Measurements from ENCODE around the gene TNFRSF13B. TPM values are rescaled to one million over a fixed set of nuclear protein-coding genes. Genes with fewer than 3 reads are reported as not detected.
"Not testable (repeated sequence)": the region's sequence is repeated elsewhere in the genome, so short reads cannot be mapped to it uniquely, and the experiment has no call there.

The TNFRSF13B gene
- total RNA-seq, 1 experiment from 2014 or later, result not detected

DNA sequence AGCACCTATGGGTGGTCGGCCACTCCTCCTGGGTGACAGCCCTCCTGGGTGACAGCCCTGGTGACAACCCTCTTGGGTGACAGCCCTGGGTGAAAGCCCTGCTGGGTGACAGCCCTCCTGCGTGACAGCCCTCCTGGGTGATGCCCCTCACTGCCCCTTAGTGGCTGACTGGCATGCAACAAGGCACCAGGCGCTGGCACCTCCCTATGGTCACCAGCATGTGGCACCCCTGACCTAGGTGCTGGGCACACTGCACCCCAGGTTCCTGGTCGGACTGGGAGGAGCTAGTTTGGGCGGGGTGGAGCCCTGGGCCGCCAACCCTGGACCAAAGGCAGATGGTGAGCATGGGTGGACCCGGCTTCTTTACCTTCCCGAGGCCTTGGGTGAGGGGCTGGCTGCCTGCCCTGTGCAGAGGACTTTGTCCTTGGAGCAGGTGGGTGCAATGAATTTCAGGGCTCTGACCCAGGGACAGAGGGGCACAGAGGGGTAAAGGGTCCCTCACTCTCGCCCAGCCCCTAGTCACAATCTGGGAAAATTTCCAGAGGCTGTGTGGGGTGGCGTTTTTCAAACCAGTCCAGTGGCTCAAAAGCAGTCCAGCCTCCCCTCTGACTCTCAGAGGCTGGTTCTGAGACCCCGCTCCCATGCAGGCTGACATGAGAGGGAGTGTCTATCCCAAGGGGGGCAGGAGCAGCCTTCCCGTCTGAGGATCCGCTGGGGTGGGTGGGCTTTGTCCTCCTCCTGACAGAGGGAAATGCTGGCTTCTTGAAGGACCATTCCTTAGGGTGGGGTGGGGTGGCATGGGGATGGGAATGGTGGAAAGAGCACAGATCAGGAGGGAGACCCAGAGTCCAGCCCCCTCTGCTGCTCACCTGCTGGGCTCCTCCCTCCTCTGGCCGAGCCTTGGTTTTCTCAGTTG is 25.9 kb upstream of the TNFRSF13B start:
- no peak overlapping the region for H3K4me3 ChIP-seq
- H3K27ac ChIP-seq, result no peak overlapping the region

DNA sequence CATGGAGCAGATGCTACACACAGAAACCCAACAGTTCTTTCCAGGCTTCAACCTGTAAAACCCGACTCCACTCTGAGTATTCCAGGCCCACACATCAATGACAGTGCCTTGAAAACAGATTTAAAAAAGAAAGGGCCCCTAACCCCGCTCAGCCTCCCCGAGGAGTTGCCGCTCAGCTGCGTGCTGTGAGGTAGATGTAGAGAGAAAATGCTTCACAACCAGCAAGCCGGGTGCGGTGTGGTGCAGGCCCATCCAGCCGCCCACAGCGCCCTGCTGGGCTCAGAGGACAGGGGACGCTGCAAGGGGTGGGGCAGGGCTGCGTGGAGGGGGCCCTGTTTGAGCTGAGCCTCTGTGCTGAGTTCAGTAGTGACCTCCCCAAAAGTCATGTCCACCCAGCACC is 24.8 kb upstream of the TNFRSF13B start:
- not testable (repeated sequence) for H3K9me3 ChIP-seq (replicated peaks); H3K27ac ChIP-seq; H3K4me3 ChIP-seq; H3K4me1 ChIP-seq; H3K27me3 ChIP-seq; DNase-seq; H3K36me3 ChIP-seq

More for the DNA sequence above, 25.9 kb upstream of the TNFRSF13B start:
- DNase-seq, result no peak
- Histone ChIP-seq H3K27me3 (peaks cover 3% of the 10 kb centered on the region; the same call in 1 of the 2 replicates), H3K9me3 (replicated peaks) (no peaks in the 10 kb centered on the region; the same call in 1 of the 2 replicates), H3K4me1 (no peaks in the 10 kb centered on the region), H3K36me3 (no peaks in the 10 kb centered on the region)

DNA sequence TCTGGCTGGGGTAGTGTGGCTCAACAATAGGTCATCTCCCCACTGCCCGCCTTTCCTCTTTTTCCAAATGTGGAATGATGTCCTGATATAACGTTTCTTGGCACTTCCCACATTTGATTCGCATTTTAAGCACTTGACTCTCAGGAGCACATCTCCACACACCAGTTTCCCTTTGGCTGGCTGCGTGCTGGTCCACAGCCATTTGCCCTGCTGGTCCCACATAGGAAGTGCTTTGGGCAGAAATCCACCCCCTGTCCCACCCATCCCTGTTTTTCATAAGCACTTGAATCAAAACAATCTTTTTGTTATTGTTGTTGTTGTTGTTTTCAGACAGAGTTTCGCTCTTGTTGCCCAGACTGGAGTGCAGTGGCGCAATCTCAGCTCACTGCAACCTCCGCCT is 24.0 kb upstream of the TNFRSF13B start:
- Histone ChIP-seq H3K9me3 (replicated peaks) (no peaks in the 10 kb centered on the region; the same call in 1 of the 2 replicates), H3K27me3 (peaks cover 3% of the 10 kb centered on the region; the same call in 1 of the 2 replicates), H3K4me1 (no peaks in the 10 kb centered on the region), H3K36me3 (no peaks in the 10 kb centered on the region), H3K4me3 (no peak overlapping the region), H3K27ac (no peak overlapping the region)
- no peak for DNase-seq

DNA sequence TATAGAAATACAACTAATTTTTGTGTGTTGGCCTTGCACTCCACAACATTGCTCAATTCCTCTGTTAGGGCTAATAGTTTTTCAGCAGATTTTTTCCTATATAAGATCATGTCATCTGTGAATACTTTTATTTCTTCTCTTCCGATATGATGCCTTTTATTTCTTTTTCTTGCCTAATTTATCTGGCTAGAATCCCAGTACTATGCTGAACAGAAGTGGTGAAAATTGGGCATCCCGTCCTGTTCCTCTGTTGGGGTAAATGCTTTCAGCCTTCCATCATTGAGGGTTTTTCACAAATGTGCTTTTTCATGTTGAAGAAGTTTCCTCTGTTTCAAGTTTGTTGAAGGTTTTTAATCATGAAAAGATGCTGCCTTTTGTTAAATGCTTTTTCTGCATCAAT is 22.7 kb upstream of the TNFRSF13B start:
- H3K27me3 ChIP-seq, result peaks cover 3% of the 10 kb centered on the region; the same call in 1 of the 2 replicates
- no peaks in the 10 kb centered on the region for H3K4me1 ChIP-seq
- no peaks in the 10 kb centered on the region; the same call in 1 of the 2 replicates for H3K9me3 ChIP-seq (replicated peaks)
- no peak overlapping the region for H3K27ac ChIP-seq
- H3K36me3 ChIP-seq, result no peaks in the 10 kb centered on the region
- no peak for DNase-seq
- no peak overlapping the region for H3K4me3 ChIP-seq

DNA sequence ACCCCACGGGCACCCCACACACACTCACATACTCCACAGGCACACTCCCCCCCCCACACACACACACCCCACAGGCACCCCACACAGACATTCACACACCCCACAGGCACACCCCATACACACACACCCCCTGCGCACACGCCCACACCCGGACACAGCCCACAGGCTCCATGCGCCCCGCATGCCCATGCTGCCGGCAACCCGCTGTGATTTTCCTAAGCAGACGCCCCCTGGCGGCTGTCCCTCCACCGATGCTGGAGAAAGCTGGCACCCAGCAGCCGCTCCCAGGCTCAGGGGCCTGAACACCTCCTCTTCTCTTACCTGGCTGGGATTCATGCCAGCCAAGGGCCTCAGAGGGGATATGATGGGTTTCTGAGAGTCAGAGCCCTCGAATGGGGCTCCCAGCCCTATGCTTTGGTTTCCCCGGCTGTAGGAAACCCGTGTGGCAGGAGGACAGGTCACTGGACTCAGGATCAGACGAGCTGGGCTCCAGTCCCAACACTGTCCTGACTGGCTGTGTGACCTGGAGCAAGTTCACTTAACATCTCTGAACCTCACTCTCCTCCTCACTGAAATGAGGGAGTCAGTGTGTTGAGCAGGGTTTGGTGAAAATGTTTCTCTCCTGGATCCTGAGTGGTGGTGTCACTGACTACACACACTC is 19.6 kb upstream of the TNFRSF13B start:
- Histone ChIP-seq H3K4me1 (peaks cover 6% of the 10 kb centered on the region), H3K27me3 (peaks cover 3% of the 10 kb centered on the region; the same call in 1 of the 2 replicates), H3K36me3 (no peaks in the 10 kb centered on the region), H3K4me3 (no peak overlapping the region), H3K9me3 (replicated peaks) (no peaks in the 10 kb centered on the region; the same call in 1 of the 2 replicates), H3K27ac (no peak overlapping the region)
- DNase-seq, result peak; percentile 88 to 94

DNA sequence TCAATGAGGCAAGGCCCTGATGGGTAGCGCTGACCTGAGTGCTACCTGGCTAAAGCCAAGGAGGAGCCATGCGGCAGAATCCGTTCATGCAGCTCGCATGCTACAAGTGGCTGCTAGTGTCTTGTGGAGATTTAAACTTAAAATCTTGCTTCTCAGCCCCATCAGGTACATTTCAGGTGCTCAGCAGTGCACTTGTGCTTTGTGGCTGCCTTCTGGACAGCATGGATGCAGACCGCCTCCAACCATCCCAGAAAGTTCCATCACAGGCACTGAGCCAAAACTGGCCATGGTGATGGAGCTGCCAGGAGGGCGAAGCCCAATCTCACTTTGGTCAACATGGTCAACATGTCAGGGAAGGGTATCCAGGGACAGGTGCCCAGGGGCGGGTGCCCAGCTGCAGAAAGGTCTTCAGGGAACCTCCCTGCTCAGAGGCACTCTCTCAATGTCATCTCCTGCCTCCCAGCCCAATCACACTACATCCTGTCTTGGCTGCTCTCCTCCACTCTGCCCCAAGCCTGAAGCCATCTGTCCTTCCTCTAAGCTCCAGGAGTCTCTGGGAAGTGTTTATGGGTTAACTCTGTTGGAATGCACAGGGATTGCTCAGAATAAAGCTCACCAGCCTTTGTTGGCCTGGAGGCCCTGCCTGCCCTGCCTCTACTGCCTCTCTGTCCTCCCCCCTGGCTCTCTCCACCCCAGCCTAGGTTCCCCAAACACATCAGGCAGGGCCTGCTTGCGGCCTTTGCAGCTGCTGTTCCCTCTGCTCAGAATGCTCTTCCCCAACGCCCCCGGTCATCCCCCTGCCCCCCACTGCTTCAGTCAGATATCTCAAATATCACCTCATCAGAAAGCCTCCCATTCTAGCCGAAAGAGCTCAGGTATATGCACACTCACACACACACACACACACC is 18.3 kb upstream of the TNFRSF13B start:
- no peak overlapping the region for H3K27ac ChIP-seq
- no peaks in the 10 kb centered on the region for H3K36me3 ChIP-seq
- H3K27me3 ChIP-seq, result no peaks in the 10 kb centered on the region
- H3K4me1 ChIP-seq, result peaks cover 6% of the 10 kb centered on the region
- DNase-seq, result peak in 1 of 2 experiments; percentile 47
- no peak overlapping the region for H3K4me3 ChIP-seq
- no peaks in the 10 kb centered on the region; the same call in 1 of the 2 replicates for H3K9me3 ChIP-seq (replicated peaks)

DNA sequence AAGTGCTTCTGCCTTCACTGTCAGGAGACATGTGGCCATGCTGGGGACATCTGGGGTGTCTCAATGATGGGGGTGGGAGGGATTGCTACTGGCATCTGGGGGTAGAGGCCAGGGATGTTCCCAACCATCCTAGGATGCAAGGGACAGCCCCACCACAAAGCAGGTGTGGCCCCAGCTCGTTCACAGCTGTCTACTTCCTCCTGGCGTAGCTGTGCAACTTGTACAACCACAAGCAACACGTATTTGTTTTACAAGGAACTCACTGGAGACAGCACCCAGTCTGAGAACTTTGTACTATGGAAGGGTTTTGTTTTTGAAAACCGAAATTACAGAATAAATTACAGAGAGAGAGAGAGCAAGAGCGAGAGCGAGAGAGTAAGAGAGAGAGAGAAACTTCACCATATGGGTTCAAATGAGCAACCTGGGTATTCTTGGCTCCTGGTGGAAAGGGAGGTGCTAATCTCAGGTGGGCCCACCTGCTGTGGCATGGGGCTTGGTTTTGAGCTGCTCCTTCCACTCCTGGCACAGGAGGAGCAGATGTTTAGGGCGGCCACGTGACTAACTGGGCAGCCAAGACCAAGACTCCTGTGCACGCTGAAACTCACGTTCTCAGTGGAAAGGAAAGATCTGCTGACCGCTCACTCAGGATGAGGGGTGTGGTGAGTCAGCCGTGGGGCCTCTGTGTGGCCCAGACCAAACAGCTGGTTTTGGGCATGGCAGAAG is 17.5 kb upstream of the TNFRSF13B start:
- peaks cover 6% of the 10 kb centered on the region for H3K4me1 ChIP-seq
- H3K9me3 ChIP-seq (replicated peaks), result no peaks in the 10 kb centered on the region; the same call in 1 of the 2 replicates
- H3K4me3 ChIP-seq, result no peak overlapping the region
- no peak overlapping the region for H3K27ac ChIP-seq
- no peak for DNase-seq
- H3K27me3 ChIP-seq, result no peaks in the 10 kb centered on the region
- no peaks in the 10 kb centered on the region for H3K36me3 ChIP-seq

DNA sequence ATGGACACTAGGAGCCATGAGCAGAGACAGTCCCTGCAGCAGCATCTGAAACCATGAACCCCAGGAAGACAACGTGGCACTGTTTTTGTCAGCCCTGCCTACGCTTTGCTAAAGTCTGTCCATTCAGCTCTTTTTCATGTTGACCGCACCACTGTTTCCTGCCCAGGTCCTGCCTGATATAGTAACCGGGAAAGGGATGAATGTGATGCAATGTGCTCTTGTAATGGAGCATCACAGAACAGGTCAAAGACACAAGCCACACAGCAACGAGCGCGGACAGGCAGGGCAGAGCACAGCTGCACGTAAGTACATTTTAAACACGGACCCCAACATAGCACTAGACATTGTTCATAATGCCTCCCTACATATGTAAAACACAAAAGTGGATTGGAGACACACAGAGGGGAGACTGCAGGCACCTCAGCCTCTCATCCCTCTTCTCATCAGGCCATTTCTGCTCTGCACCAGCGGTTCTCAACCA is 16.9 kb upstream of the TNFRSF13B start:
- Histone ChIP-seq H3K36me3 (no peaks in the 10 kb centered on the region), H3K9me3 (replicated peaks) (no peaks in the 10 kb centered on the region; the same call in 1 of the 2 replicates), H3K27me3 (no peaks in the 10 kb centered on the region), H3K4me1 (peaks cover 6% of the 10 kb centered on the region), H3K27ac (no peak overlapping the region), H3K4me3 (no peak overlapping the region)
- DNase-seq, result no peak

DNA sequence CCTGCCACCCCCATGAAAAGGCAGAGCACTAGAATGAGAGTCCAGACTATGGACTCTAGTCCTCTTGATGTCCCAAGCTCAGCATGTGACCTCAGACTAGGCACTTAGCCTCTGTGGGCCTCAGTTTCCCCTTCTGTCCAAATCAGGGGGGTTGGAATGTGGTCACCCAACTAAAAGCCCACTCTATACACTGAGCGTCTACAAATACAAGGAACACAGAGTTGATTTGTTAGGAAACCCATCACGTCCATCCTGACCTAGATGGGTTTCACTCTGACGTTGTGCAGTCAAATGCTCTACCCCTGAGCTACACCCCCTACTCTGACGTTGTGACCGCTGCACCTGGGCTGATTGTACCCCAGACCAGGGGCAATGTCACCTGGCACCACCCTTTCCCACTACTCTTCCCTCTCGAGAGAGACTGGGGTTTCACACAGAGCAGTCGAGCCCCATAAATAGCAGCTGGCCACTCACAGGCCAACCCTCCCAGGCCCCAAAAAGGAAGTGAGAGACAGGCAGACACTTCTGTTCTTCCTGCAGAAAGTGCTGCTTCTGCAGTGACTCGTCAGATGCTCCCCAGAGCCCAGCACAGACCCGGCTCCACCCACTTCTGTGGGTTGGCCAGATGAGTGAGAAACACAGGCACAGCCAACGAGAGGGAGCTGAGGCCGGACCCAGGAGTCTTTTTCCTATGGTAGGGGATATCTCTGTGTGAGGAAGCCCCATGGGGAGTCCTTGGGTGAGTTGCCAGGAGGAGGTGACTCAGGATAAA is 16.1 kb upstream of the TNFRSF13B start:
- H3K4me1 ChIP-seq, result peaks cover 6% of the 10 kb centered on the region
- DNase-seq, result peak; percentile 78 to 79
- H3K36me3 ChIP-seq, result no peaks in the 10 kb centered on the region
- no peaks in the 10 kb centered on the region; the same call in 1 of the 2 replicates for H3K27me3 ChIP-seq
- no peaks in the 10 kb centered on the region for H3K9me3 ChIP-seq (replicated peaks)
- no peak overlapping the region for H3K4me3 ChIP-seq
- no peak overlapping the region for H3K27ac ChIP-seq

DNA sequence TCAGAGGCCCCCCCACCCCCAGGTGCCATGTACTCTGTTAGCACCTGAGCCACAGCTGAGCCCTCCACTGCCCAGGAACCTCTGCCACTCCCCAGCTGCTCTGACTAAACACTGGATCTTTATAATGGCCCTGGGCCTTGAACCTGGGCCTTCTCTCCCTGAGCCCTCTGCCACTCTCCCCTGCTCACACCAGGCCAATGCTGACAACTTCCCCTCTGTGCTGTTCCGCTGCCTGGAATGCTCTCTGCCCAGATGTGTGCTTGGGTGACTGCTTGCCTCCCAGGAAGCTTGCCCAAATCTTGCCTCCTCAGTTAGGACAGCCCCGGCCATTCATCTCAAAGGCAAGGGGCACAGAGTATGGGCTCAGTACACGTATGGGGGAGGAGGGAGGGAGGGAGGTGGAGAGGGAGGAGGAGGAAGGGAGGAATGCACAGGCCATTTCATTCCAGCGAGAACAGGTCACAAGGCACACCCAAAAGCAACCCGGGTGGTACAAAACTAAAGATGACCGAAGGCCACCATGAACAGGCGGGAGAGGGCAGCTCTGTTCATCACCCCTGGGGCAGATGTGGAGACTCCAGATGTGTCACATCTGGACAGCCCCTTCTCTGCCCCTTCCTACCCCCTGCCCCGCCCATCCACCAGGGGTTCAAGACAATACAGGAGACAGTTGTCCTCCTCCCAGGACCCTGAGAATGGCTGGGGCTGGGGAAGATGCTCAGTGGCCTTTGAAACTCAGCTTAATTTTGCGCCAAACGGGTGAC is 15.3 kb upstream of the TNFRSF13B start:
- H3K27me3 ChIP-seq, result peaks cover 3% of the 10 kb centered on the region; the same call in 1 of the 2 replicates
- H3K36me3 ChIP-seq, result no peaks in the 10 kb centered on the region
- no peak for DNase-seq
- H3K9me3 ChIP-seq (replicated peaks), result no peaks in the 10 kb centered on the region
- no peak overlapping the region for H3K4me3 ChIP-seq
- peaks cover 6% of the 10 kb centered on the region for H3K4me1 ChIP-seq
- no peak overlapping the region for H3K27ac ChIP-seq

DNA sequence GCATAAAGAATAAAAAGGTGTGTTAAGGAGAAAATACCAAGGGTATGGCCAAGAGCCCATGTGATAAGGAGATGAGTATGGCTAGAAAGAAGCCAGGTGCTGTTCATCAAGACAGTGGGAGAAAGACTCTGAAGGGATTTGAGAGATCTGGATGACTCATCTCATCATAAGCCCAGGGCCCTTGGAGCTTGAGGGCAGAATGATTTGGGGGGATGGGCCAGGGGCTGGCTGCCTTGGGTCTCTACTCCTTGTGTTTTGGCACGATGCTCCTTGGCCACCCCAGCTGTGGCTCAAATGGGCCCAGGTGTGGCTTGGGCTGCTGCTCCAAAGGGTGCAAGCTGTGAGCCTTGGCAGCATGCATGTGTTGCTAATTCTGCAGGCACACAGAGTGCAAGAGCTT is 14.5 kb upstream of the TNFRSF13B start:
- Histone ChIP-seq H3K27ac (no peak overlapping the region), H3K4me3 (no peak overlapping the region), H3K9me3 (replicated peaks) (no peaks in the 10 kb centered on the region), H3K4me1 (peaks cover 6% of the 10 kb centered on the region), H3K27me3 (peaks cover 3% of the 10 kb centered on the region; the same call in 1 of the 2 replicates), H3K36me3 (no peaks in the 10 kb centered on the region)
- no peak for DNase-seq

DNA sequence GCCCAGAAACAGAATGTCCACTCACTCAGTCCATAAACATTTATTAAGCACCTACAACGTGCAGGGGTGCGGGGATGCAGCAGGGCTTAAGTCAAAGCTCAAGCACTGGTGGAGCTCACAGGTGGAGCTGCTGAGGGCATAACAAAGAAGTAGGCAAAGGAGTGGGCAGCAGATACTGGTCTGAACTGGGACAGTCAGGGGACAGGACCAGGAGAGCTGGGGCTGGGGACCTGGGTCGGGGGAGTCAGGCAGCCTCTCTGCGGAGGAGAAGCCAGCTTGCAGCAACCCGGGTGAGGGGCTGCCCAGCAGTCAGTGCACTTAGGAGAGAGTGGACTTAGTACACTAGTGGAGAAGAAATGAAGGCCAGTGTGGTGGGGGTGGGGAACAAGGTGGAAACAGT is 10.0 kb upstream of the TNFRSF13B start:
- no peaks in the 10 kb centered on the region for H3K36me3 ChIP-seq
- no peak overlapping the region for H3K4me3 ChIP-seq
- H3K4me1 ChIP-seq, result peaks cover 10% of the 10 kb centered on the region; the same call in 1 of the 2 replicates
- no peak overlapping the region for H3K27ac ChIP-seq
- H3K27me3 ChIP-seq, result peaks cover 37% of the 10 kb centered on the region
- H3K9me3 ChIP-seq (replicated peaks), result 0 out of 2 replicates have a peak, but pooled peaks cover 2% of the 10 kb centered on the region
- no peak for DNase-seq

All from SJCRH30 (cell line).